ENCODE data around the gene GEMIN7. TPM values are rescaled to one million over a fixed set of nuclear protein-coding genes. Genes with fewer than 3 reads are reported as not detected.

Gene GEMIN7
- total and polyA plus RNA-seq, 2 of the 13 experiments (the other 11 are each of a cell fraction or from before 2014, with no cell fraction given): 24.1 to 30.6 TPM

- TF ChIP-seq RCOR2 (CRISPR knock-in tag; IDR thresholded peaks at IDR 0.05): no peak
- TF ChIP-seq ZFP1 (CRISPR knock-in tag; IDR thresholded peaks at IDR 0.05): no peak
- no peak for TF ChIP-seq ZNF142 (CRISPR knock-in tag; IDR thresholded peaks at IDR 0.05)
- no peak for TF ChIP-seq ZBTB44 (CRISPR knock-in tag; IDR thresholded peaks at IDR 0.05)
- TF ChIP-seq NFIC (IDR thresholded peaks at IDR 0.05; ENCODE audit: low read length): no peak
- TF ChIP-seq PHF8 (CRISPR knock-in tag; IDR thresholded peaks at IDR 0.05): no peak
- no peak for TF ChIP-seq JARID2 (CRISPR knock-in tag; IDR thresholded peaks at IDR 0.05; ENCODE audit: insufficient replicate concordance)
- peak; percentile 36; the same call in 1 of the 2 replicates for TF ChIP-seq SP2 (CRISPR knock-in tag; IDR thresholded peaks at IDR 0.05)
- TF ChIP-seq ZNF451 (CRISPR knock-in tag; IDR thresholded peaks at IDR 0.05): no peak
- no peak for TF ChIP-seq CAMTA2 (CRISPR knock-in tag; IDR thresholded peaks at IDR 0.05; ENCODE audit: borderline replicate concordance)
- no peak for TF ChIP-seq SRSF4 (IDR thresholded peaks at IDR 0.05; ENCODE audit: low read depth, low read length, poor library complexity, severe bottlenecking)
- peak; percentile 46 for TF ChIP-seq SALL1 (CRISPR knock-in tag; IDR thresholded peaks at IDR 0.05)
- no peak for TF ChIP-seq ATF1 (CRISPR knock-in tag; IDR thresholded peaks at IDR 0.05)
- no peak for TF ChIP-seq CEBPZ (IDR thresholded peaks at IDR 0.05; ENCODE audit: low read length)
- no peak for TF ChIP-seq E2F2 (CRISPR knock-in tag; IDR thresholded peaks at IDR 0.05; ENCODE audit: borderline replicate concordance)
- TF ChIP-seq MAFG (CRISPR knock-in tag; IDR thresholded peaks at IDR 0.05): no peak
- no peak for TF ChIP-seq BORCS8-MEF2B (CRISPR knock-in tag; IDR thresholded peaks at IDR 0.05)
- no peak for TF ChIP-seq ATAD3A (CRISPR knock-in tag; IDR thresholded peaks at IDR 0.05)
- no peak for TF ChIP-seq ZNF598 (CRISPR knock-in tag; IDR thresholded peaks at IDR 0.05; ENCODE audit: borderline replicate concordance)
Observed at GRCh38 chr19:45125975-45126493, 47.0 kb downstream of the GEMIN7 start (continued).
